ENCODE measurements around the gene SPTB.

- TF ChIP-seq, protein P1, sequence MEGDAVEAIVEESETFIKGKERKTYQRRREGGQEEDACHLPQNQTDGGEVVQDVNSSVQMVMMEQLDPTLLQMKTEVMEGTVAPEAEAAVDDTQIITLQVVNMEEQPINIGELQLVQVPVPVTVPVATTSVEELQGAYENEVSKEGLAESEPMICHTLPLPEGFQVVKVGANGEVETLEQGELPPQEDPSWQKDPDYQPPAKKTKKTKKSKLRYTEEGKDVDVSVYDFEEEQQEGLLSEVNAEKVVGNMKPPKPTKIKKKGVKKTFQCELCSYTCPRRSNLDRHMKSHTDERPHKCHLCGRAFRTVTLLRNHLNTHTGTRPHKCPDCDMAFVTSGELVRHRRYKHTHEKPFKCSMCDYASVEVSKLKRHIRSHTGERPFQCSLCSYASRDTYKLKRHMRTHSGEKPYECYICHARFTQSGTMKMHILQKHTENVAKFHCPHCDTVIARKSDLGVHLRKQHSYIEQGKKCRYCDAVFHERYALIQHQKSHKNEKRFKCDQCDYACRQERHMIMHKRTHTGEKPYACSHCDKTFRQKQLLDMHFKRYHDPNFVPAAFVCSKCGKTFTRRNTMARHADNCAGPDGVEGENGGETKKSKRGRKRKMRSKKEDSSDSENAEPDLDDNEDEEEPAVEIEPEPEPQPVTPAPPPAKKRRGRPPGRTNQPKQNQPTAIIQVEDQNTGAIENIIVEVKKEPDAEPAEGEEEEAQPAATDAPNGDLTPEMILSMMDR (IDR thresholded peaks at IDR 0.05), result no peak
- TF ChIP-seq POLR2A (IDR thresholded peaks at IDR 0.05), result no peak
Observed at GRCh38 chr14:64830961-64831360, 48.7 kb downstream of the SPTB start.
